HepG2 (cell line): ENCODE data around the gene ATP8B4. TPM values are rescaled to one million over a fixed set of nuclear protein-coding genes. Genes with fewer than 3 reads are reported as not detected.

Experiments
- ATAC-seq: fragments of 200-7000 bp; cut with Tn5 transposase; 3 replicates; pipeline ENCODE4 v1.9.1; 2020; ENCODE audit warnings: mild to moderate bottlenecking, moderate library complexity
- BruUV-seq: library from RNA; stranded (reverse); fragments of 400-500 nt; replicated peaks from 2 replicates; lab custom pipeline; 2021; lab: Mats Ljungman, UMichigan
- CTCF ChIA-PET: fragments of 300-600 bp; formaldehyde crosslinking; extraction: SDS; loops from one replicate; lab custom pipeline; 2021; ENCODE audit warnings: low total read pairs, inconsistent platforms, low intra/inter-chr PET ratio; lab: Yijun Ruan, JAX
- POLR2A ChIA-PET: fragments of 350-600 bp; sonication (Branson Sonifier 250); formaldehyde crosslinking; loops from one replicate; lab custom pipeline; 2020; ENCODE audit warnings: antibody characterized with exemption, inconsistent platforms; lab: Yijun Ruan, JAX
- DNase-seq: peaks from one replicate; pipeline ENCODE4 v3.0.0-alpha.2; 2015; ENCODE audit warnings: low spot score
- FAIRE-seq: peaks from 3 replicates; lab custom pipeline; 2011; peaks lifted over from hg19 to GRCh38; lab: Jason Lieb, UNC
- H2AFZ ChIP-seq: one replicate; pipeline ENCODE4 v1.6.1; 2011; ENCODE audit warnings: low read length, inconsistent platforms
- H3K27ac ChIP-seq: fragments of 300-600 bp; 3 replicates; pipeline ENCODE4 v1.8.0; 2011; ENCODE audit warnings: mixed run types, mild to moderate bottlenecking, mixed read lengths, low read length, inconsistent platforms; ENCODE audit not compliant: insufficient read depth; ENCODE audit errors: extremely low read length
- H3K27me3 ChIP-seq, 2 experiments: fragments of 200-600 bp in 1 of 2; 2 replicates in 1 of 2; 3 replicates in 1 of 2; pipeline versions ENCODE4 v1.6.0 to v1.8.0; 2011; ENCODE audit warnings: low read length in 2 of 2, mild to moderate bottlenecking in 2 of 2, moderate library complexity in 2 of 2, inconsistent platforms in 1 of 2; ENCODE audit not compliant: insufficient read depth in 2 of 2, control insufficient read depth in 1 of 2
- H3K36me3 ChIP-seq, 2 experiments: fragments of 200-600 bp in 1 of 2; replicated peaks in 1 of 2; 2 replicates in 1 of 2; 3 replicates in 1 of 2; pipeline versions ENCODE4 v1.5.1 to v1.8.0; 2011; ENCODE audit warnings: low read length in 2 of 2, inconsistent platforms in 1 of 2; ENCODE audit not compliant: insufficient read depth in 2 of 2, control insufficient read depth in 1 of 2
- H3K4me1 ChIP-seq: 2 replicates; pipeline ENCODE4 v1.5.1; 2012; ENCODE audit warnings: low read length, inconsistent platforms; ENCODE audit not compliant: insufficient read depth
- H3K4me2 ChIP-seq: 2 replicates; pipeline ENCODE4 v1.6.0; 2011; ENCODE audit warnings: low read depth, low read length, inconsistent platforms
- H3K4me3 ChIP-seq, 3 experiments: fragments of 200-600 bp in 1 of 3; sonication (generic), shearing (Covaris generic) in 1 of 3; replicated peaks in 1 of 3; 2 replicates each; pipeline ENCODE4 v1.5.1; 2011 to 2016; ENCODE audit warnings: low read length in 3 of 3, inconsistent platforms in 2 of 3, low read depth in 2 of 3, mild to moderate bottlenecking in 2 of 3, control low read depth in 1 of 3, mixed read lengths in 1 of 3; ENCODE audit not compliant: insufficient read depth in 1 of 3
- H3K79me2 ChIP-seq: one replicate; pipeline ENCODE4 v1.6.1; 2011; ENCODE audit warnings: low read length, inconsistent platforms; ENCODE audit not compliant: insufficient read depth
- H3K9ac ChIP-seq: 2 replicates; pipeline ENCODE4 v1.6.0; 2011; ENCODE audit warnings: mild to moderate bottlenecking, low read depth, low read length, inconsistent platforms; ENCODE audit not compliant: insufficient read depth
- H3K9me3 ChIP-seq: 2 replicates; pipeline ENCODE4 v1.5.1; 2012; ENCODE audit warnings: mild to moderate bottlenecking, low read length
- H4K20me1 ChIP-seq: 2 replicates; pipeline ENCODE4 v1.6.0; 2011; ENCODE audit warnings: inconsistent platforms, mild to moderate bottlenecking, low read length, moderate library complexity; ENCODE audit not compliant: insufficient read depth
- SETDB1 ChIP-seq: sonication (generic); formaldehyde crosslinking; IDR thresholded peaks from 2 replicates; pipeline ENCODE4 v1.5.1; 2020; ENCODE audit warnings: missing genetic modification reagents, mild to moderate bottlenecking, borderline replicate concordance
- ZBED4 ChIP-seq: sonication (generic); formaldehyde crosslinking; IDR thresholded peaks from 2 replicates; pipeline ENCODE4 v1.4.0; 2020; ENCODE audit warnings: missing genetic modification reagents, borderline replicate concordance
- ZSCAN12 ChIP-seq: sonication (generic); formaldehyde crosslinking; IDR thresholded peaks from 2 replicates; pipeline ENCODE4 v1.9.0; 2021; ENCODE audit warnings: mild to moderate bottlenecking, missing genetic modification reagents
- WGBS: methylation state at CpG from one replicate; pipeline ENCODE4 v1.1.6; 2017; ENCODE audit warnings: low lambda C conversion rate; 5-methylcytosine and 5-hydroxymethylcytosine counted together
- in situ Hi-C: cut with HindIII; loops from 2 replicates; pipeline ENCODE4 v1.10.0; 2017; ENCODE audit warnings: low pct_unique_long_range_greater_than_20kb; ENCODE audit not compliant: extremely low pct_ligation_motif_present
- intact Hi-C: fragments of 100-400 bp; cut with micrococcal nuclease; formaldehyde crosslinking; loops from one replicate; pipeline ENCODE4 v1.10.0; 2022; ENCODE audit not compliant: unreplicated experiment
- polyA plus RNA-seq, 8 experiments: library from polyadenylated mRNA; depleted of rRNA in 3 of 8; stranded (reverse) in 7 of 8; unstranded in 1 of 8; fragments of >200 nt; fragmentation: Illumina TruSeq in 4 of 8; extraction: Trizol in 4 of 8; gene quantifications; 2 replicates each; pipeline versions ENCODE4 v1.2.1 to v1.2.3, GENCODE V29; 2011 to 2016; ENCODE audit warnings: low read depth in 4 of 8, missing spikeins in 1 of 8, mixed read lengths in 1 of 8; ENCODE audit not compliant: insufficient read depth in 1 of 8
- total RNA-seq, 5 experiments: library from RNA; depleted of rRNA; stranded (reverse); fragments of >200 nt; fragmentation: Illumina TruSeq; extraction: Trizol; gene quantifications; 2 replicates each; pipeline ENCODE4 v1.2.3, GENCODE V29; 2016; ENCODE audit warnings: low read depth in 1 of 5

Gene ATP8B4
- total and polyA plus RNA-seq, 2 of the 13 experiments (the other 11 are each of a cell fraction or from before 2014, with no cell fraction given), result 0.24 to 0.69 TPM

DNA sequence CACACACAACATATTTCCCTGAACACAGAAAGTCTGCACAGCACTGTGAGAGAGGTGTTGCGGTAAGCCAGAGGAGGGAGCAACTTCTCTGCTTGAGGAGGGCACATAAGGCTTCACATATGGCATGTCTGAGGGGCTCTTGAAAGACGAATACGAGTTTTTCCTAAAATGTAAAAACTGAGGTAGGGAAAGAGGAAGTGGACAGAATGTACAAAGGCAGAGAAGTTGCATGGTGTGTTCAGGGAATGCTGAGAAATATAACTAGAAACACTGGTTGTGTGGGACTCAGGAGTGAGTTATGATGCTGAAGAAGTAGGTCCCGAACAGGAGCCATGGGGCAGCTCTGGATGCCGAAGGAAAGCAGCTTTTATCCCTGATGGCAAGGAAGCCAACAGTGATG is 22.8 kb upstream of the ATP8B4 start (continued):
- TF ChIP-seq ZBED4 (CRISPR knock-in tag), result no peak
- TF ChIP-seq ZSCAN12 (CRISPR knock-in tag), result no peak

DNA sequence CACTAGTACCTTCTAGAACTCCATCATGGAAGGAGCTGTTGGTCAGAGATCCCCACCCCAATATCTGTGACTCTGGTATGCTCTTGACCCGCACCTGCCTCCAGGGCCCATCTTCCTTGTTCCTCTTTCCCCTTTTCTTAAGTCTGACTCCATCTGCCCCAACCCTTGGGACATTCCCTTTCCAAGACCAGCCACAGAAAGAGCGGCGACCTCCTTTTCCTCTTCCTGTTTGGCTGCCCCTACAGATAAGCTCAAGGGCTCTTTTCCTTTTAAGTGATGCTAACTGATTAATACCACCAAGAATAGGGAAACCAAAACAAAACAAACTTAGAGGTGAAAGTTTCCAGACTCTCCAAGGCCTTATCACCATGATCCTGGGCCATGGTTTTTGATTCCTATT is 21.9 kb upstream of the ATP8B4 start:
- Histone ChIP-seq H3K9me3 (no peaks in the 10 kb centered on the region), H4K20me1 (no peaks in the 10 kb centered on the region), H3K4me1 (peaks cover 6% of the 10 kb centered on the region), H2AFZ (no peak overlapping the region), H3K4me2 (no peak overlapping the region), H3K4me3 (no peak overlapping the region), H3K27me3 (no peaks in the 10 kb centered on the region), H3K27ac (no peak overlapping the region), H3K79me2 (no peaks in the 10 kb centered on the region), H3K36me3 (no peaks in the 10 kb centered on the region), H3K9ac (no peak overlapping the region)
- ATAC-seq (no peak), DNase-seq (no peak), FAIRE-seq (no peak)
- CTCF ChIA-PET, result no interaction called here
- intact Hi-C loops (no loop called here), in situ Hi-C loops (loop anchor here (10.0 kb wide), 1 partner anchor 1276 kb away; no protein-coding TSS in a partner anchor)
- POLR2A ChIA-PET, result no interaction called here
- WGBS, result 75% methylated on average over 3 of the region's 3 CpGs
- TF ChIP-seq SETDB1 (CRISPR knock-in tag), result no peak
- no TSS peak for BruUV-seq
